Mucosa of rectum (tissue), 2 donors: ENCODE measurements around the gene FBXW5.

ENCODE experiments used
- H3K27ac ChIP-seq, 2 donors: one replicate each; pipeline ENCODE4 v1.7.0; 2013; ENCODE audit warnings: inconsistent platforms in 2 of 2, low read depth in 2 of 2, low read length in 2 of 2
- H3K27me3 ChIP-seq, 2 donors: one replicate each; pipeline ENCODE4 v1.7.0; 2013; ENCODE audit warnings: low read length in 2 of 2; ENCODE audit not compliant: control insufficient read depth in 2 of 2, insufficient read depth in 2 of 2
- H3K36me3 ChIP-seq, 2 donors: one replicate each; pipeline ENCODE4 v1.7.0; 2013; ENCODE audit warnings: low read length in 2 of 2; ENCODE audit not compliant: control insufficient read depth in 2 of 2, insufficient read depth in 2 of 2
- H3K4me1 ChIP-seq, 2 donors: one replicate each; pipeline ENCODE4 v1.7.0; 2013; ENCODE audit warnings: low read length in 2 of 2, mild to moderate bottlenecking in 1 of 2; ENCODE audit not compliant: control insufficient read depth in 2 of 2, insufficient read depth in 2 of 2
- H3K4me3 ChIP-seq, 2 donors: one replicate each; pipeline ENCODE4 v1.7.0; 2013; ENCODE audit warnings: low read length in 2 of 2
- H3K9ac ChIP-seq, 2 donors: one replicate each; pipeline ENCODE4 v1.7.0; 2013; ENCODE audit warnings: low read length in 2 of 2, low read depth in 1 of 2, mild to moderate bottlenecking in 1 of 2
- H3K9me3 ChIP-seq, 2 donors: one replicate each; pipeline ENCODE4 v1.7.0; 2013; ENCODE audit warnings: low read length in 2 of 2; ENCODE audit not compliant: control insufficient read depth in 2 of 2
- donor health status: healthy.
- donor health status: Normal muscosa, but diverticular disease.

The FBXW5 gene

GRCh38 chr9:136906266-136906665 is 38.3 kb downstream of the FBXW5 start:
- Histone ChIP-seq H3K27me3 (no peaks in the 10 kb centered on the region), H3K9me3 (no peaks in the 10 kb centered on the region), H3K4me1 (peaks cover 22 to 23% of the 10 kb centered on the region in 2 donors), H3K9ac (no peak overlapping the region), H3K4me3 (no peak overlapping the region), H3K27ac (no peak overlapping the region), H3K36me3 (peaks cover 25 to 37% of the 10 kb centered on the region in 2 donors)

GRCh38 chr9:136903041-136903554 is 41.4 kb downstream of the FBXW5 start:
- Histone ChIP-seq H3K9ac (peak overlapping the region; percentile 31 to 72), H3K9me3 (no peaks in the 10 kb centered on the region), H3K36me3 (peaks cover 19 to 29% of the 10 kb centered on the region in 2 donors), H3K4me3 (no peak overlapping the region), H3K4me1 (peaks cover 44 to 52% of the 10 kb centered on the region in 2 donors), H3K27ac (peak overlapping the region; percentile 84 to 97), H3K27me3 (no peaks in the 10 kb centered on the region)

GRCh38 chr9:136902259-136902821 is 42.2 kb downstream of the FBXW5 start:
- Histone ChIP-seq H3K9ac (peak overlapping the region; percentile 31 to 72), H3K27me3 (no peaks in the 10 kb centered on the region), H3K4me1 (peaks cover 44 to 52% of the 10 kb centered on the region in 2 donors), H3K27ac (peak overlapping the region; percentile 84 to 97), H3K9me3 (no peaks in the 10 kb centered on the region), H3K4me3 (peak overlapping the region; percentile 30 to 67), H3K36me3 (peaks cover 14 to 21% of the 10 kb centered on the region in 2 donors)

- H3K9ac ChIP-seq: peak overlapping the region; percentile 31 to 72
- H3K27me3 ChIP-seq: no peaks in the 10 kb centered on the region
- H3K9me3 ChIP-seq: no peaks in the 10 kb centered on the region
- peak overlapping the region; percentile 84 to 97 for H3K27ac ChIP-seq
- H3K4me3 ChIP-seq: peak overlapping the region; percentile 30 to 67
- H3K4me1 ChIP-seq: peaks cover 44 to 52% of the 10 kb centered on the region in 2 donors
- H3K36me3 ChIP-seq: peaks cover 11 to 15% of the 10 kb centered on the region in 2 donors
These were observed 42.9 kb downstream of the FBXW5 start for GRCh38 chr9:136901516-136902258.

GRCh38 chr9:136900988-136901515 is 43.5 kb downstream of the FBXW5 start:
- peaks cover 8 to 15% of the 10 kb centered on the region in 2 donors for H3K36me3 ChIP-seq
- peak overlapping the region in 1 of 2 donors; percentile 67 for H3K4me3 ChIP-seq
- peak overlapping the region; percentile 31 to 72 for H3K9ac ChIP-seq
- peaks cover 44 to 55% of the 10 kb centered on the region in 2 donors for H3K4me1 ChIP-seq
- H3K27me3 ChIP-seq: no peaks in the 10 kb centered on the region
- H3K9me3 ChIP-seq: no peaks in the 10 kb centered on the region
- peak overlapping the region; percentile 84 to 97 for H3K27ac ChIP-seq

GRCh38 chr9:136900556-136900955 is 44.0 kb downstream of the FBXW5 start:
- Histone ChIP-seq H3K27me3 (no peaks in the 10 kb centered on the region), H3K9ac (peak overlapping the region; percentile 31 to 34), H3K4me1 (peaks cover 44 to 55% of the 10 kb centered on the region in 2 donors), H3K4me3 (no peak overlapping the region), H3K27ac (peak overlapping the region; percentile 84 to 97), H3K9me3 (no peaks in the 10 kb centered on the region), H3K36me3 (peaks cover 8 to 15% of the 10 kb centered on the region in 2 donors)

- Histone ChIP-seq H3K27me3 (no peaks in the 10 kb centered on the region), H3K9me3 (no peaks in the 10 kb centered on the region), H3K27ac (peak overlapping the region; percentile 48 to 79), H3K4me3 (no peak overlapping the region), H3K9ac (no peak overlapping the region), H3K36me3 (peaks cover 8 to 18% of the 10 kb centered on the region in 2 donors), H3K4me1 (peaks cover 46 to 55% of the 10 kb centered on the region in 2 donors)
These were observed 45.3 kb downstream of the FBXW5 start for GRCh38 chr9:136899196-136899595.

GRCh38 chr9:136898483-136899100 is 45.9 kb downstream of the FBXW5 start:
- H3K4me3 ChIP-seq: no peak overlapping the region
- H3K9ac ChIP-seq: no peak overlapping the region
- no peaks in the 10 kb centered on the region for H3K9me3 ChIP-seq
- peaks cover 46 to 55% of the 10 kb centered on the region in 2 donors for H3K4me1 ChIP-seq
- H3K27me3 ChIP-seq: no peaks in the 10 kb centered on the region
- peak overlapping the region; percentile 37 to 45 for H3K27ac ChIP-seq
- H3K36me3 ChIP-seq: peaks cover 8 to 18% of the 10 kb centered on the region in 2 donors

GRCh38 chr9:136896027-136896426 is 48.5 kb downstream of the FBXW5 start:
- H3K27ac ChIP-seq: no peak overlapping the region
- H3K36me3 ChIP-seq: peaks cover 8 to 23% of the 10 kb centered on the region in 2 donors
- H3K9me3 ChIP-seq: no peaks in the 10 kb centered on the region
- H3K4me1 ChIP-seq: peaks cover 22 to 29% of the 10 kb centered on the region in 2 donors
- H3K9ac ChIP-seq: peak overlapping the region in 1 of 2 donors; percentile 6
- H3K27me3 ChIP-seq: no peaks in the 10 kb centered on the region
- no peak overlapping the region for H3K4me3 ChIP-seq
